Chondrocyte (in vitro differentiated cells): Measurements from ENCODE around the gene HGS. TPM values are rescaled to one million over a fixed set of nuclear protein-coding genes. Genes with fewer than 3 reads are reported as not detected.

ENCODE experiments used
- DNase-seq: peaks from one replicate; pipeline ENCODE4 v3.0.0; 2021; ENCODE audit warnings: mixed read lengths, low spot score
- H3K27ac Mint-ChIP-seq: one replicate; pipeline ENCODE4 v1.8.0; 2021; ENCODE audit warnings: mild to moderate bottlenecking, moderate library complexity, mixed read lengths; ENCODE audit not compliant: unreplicated experiment
- H3K27me3 Mint-ChIP-seq: 2 replicates; pipeline ENCODE4 v1.8.0; 2021; ENCODE audit warnings: low read depth, mixed read lengths
- H3K36me3 Mint-ChIP-seq: 2 replicates; pipeline ENCODE4 v1.8.0; 2021; ENCODE audit warnings: low read depth, mixed read lengths
- H3K4me1 Mint-ChIP-seq: 2 replicates; pipeline ENCODE4 v1.8.0; 2021; ENCODE audit warnings: low read depth, mild to moderate bottlenecking, mixed read lengths
- H3K4me3 Mint-ChIP-seq: one replicate; pipeline ENCODE4 v1.8.0; 2021; ENCODE audit warnings: mild to moderate bottlenecking, moderate library complexity, mixed read lengths; ENCODE audit not compliant: unreplicated experiment
- H3K9me3 Mint-ChIP-seq: 2 replicates; pipeline ENCODE4 v1.8.0; 2021; ENCODE audit warnings: low read depth, mixed read lengths
- total RNA-seq: library from RNA; stranded (reverse); gene quantifications from 3 replicates; pipeline ENCODE4 v1.2.1, GENCODE V29; 2021
- TF ChIP-seq, protein P1 (sequence below): fragments of 200-600 bp; sonication (generic); IDR thresholded peaks from 2 replicates; pipeline ENCODE4 v1.5.0; 2021; ENCODE audit warnings: antibody characterized with exemption, mild to moderate bottlenecking, moderate library complexity

The HGS gene
- total RNA-seq, 1 donor from 2014 or later = 87.4 TPM

DNA sequence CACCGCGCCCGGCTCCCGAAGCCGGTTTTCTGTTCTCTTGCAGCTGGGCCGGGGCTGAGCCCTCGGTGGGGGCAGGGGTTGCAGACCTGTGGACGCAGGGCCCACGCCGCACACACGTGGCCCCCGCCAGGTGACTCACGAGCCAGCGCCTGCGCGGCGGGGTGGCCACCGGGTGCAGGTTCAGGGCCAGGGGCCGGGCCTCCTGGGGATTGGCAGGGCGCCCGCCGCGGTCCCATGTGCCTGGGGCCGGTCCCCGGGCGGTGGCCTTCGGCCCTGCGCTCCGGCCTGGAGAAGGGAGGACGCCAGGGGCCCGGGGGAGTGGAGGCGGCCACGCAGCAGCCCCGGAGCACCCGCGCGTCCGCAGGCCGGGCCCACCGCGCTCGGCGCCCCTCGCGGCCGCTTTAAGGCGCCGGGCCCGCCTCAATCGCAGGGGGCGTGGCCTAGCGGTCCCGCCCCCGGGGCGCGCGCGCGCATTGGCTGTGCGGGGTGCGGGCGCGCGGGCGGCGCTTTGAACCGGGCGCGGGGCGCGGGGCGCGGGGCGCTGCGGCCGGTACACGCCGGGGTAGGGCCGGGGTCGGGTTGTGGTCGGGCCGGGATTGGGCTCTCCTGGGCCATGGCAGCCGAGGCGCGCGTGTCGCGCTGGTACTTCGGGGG lies 28.1 kb downstream of the HGS start, which contains the start of gene SLC25A10:
Gene SLC25A10 (plus strand): TSS at position 471 of the 654 bp plus-strand sequence. CDS start 143 bp downstream, at position 614.
- H3K36me3 Mint-ChIP-seq = peaks cover under 1% of the 10 kb centered on the region
- H3K27ac Mint-ChIP-seq = peak within 1 kb of the TSS; percentile 81
- no peaks in the 10 kb centered on the region for H3K27me3 Mint-ChIP-seq
- no peaks in the 10 kb centered on the region for H3K9me3 Mint-ChIP-seq
- peak within 1 kb of the TSS; percentile 76 for H3K4me3 Mint-ChIP-seq
- peaks cover 20% of the 10 kb centered on the region for H3K4me1 Mint-ChIP-seq
- no peak for DNase-seq
- TF ChIP-seq, protein P1, sequence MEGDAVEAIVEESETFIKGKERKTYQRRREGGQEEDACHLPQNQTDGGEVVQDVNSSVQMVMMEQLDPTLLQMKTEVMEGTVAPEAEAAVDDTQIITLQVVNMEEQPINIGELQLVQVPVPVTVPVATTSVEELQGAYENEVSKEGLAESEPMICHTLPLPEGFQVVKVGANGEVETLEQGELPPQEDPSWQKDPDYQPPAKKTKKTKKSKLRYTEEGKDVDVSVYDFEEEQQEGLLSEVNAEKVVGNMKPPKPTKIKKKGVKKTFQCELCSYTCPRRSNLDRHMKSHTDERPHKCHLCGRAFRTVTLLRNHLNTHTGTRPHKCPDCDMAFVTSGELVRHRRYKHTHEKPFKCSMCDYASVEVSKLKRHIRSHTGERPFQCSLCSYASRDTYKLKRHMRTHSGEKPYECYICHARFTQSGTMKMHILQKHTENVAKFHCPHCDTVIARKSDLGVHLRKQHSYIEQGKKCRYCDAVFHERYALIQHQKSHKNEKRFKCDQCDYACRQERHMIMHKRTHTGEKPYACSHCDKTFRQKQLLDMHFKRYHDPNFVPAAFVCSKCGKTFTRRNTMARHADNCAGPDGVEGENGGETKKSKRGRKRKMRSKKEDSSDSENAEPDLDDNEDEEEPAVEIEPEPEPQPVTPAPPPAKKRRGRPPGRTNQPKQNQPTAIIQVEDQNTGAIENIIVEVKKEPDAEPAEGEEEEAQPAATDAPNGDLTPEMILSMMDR = peak; percentile 19

DNA sequence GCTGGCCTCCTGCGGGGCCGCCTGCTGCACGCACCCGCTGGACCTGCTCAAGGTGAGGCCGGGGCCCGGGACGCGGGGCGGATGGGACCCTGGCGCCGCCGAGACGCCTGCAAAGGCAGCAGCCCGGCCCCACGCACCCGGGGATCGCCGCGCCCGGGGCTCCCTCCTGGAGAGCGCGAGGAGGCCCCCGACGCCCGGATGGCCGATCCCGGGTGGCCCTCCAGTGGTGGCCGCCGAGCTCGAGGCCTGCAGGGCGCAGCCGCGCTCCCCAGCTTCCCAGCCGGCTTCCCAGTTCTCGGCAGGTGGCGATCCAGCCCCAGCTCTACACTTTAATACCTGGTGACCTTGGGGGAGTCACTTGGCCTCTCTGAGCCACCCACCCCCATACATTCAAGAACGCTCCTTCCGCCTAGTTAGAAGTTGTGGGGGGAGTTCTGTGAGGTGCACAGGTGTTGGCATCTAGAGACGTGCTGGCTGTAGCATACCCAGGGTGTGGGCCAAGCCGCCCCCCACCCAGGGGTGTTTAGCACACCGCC lies 28.7 kb downstream of the HGS start:
- Mint-ChIP-seq H3K27me3 (no peaks in the 10 kb centered on the region), H3K27ac (peak overlapping the region; percentile 17), H3K9me3 (no peaks in the 10 kb centered on the region), H3K36me3 (no peaks in the 10 kb centered on the region), H3K4me3 (peak overlapping the region; percentile 76), H3K4me1 (peaks cover 20% of the 10 kb centered on the region)
- TF ChIP-seq, protein P1 = peak; percentile 36
- DNase-seq = no peak

DNA sequence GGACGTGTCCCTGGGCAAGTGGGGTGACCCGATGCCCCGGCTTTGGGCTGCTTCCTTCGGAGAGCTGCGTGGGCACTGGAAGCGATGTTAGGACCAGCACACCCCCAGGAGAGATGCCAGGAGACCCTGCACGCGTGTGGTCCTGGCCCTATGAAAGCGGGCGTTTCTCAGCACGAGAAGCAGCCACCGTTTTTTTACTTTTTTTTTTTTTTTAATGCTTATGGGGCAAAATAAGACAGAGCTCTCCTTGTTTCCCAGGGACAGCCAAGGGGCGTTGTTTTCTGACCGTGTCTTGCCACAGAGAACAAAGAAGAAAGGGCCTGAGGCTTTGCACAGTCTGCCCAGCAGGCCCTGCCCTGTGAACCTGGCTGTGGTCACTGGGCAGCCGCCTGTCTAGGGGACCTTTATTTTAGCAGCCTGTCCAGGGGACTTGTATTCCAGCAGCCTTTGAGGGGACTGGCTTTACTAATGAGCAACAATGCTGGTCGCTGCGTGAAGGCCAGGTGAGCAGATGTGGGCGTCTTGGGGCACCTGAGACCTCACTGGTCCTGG lies 29.3 kb downstream of the HGS start:
- Mint-ChIP-seq H3K27ac (peak overlapping the region; percentile 17), H3K4me1 (peaks cover 20% of the 10 kb centered on the region), H3K4me3 (peak overlapping the region; percentile 76), H3K36me3 (no peaks in the 10 kb centered on the region), H3K9me3 (no peaks in the 10 kb centered on the region), H3K27me3 (no peaks in the 10 kb centered on the region)
- TF ChIP-seq, protein P1 = no peak
- DNase-seq = no peak

DNA sequence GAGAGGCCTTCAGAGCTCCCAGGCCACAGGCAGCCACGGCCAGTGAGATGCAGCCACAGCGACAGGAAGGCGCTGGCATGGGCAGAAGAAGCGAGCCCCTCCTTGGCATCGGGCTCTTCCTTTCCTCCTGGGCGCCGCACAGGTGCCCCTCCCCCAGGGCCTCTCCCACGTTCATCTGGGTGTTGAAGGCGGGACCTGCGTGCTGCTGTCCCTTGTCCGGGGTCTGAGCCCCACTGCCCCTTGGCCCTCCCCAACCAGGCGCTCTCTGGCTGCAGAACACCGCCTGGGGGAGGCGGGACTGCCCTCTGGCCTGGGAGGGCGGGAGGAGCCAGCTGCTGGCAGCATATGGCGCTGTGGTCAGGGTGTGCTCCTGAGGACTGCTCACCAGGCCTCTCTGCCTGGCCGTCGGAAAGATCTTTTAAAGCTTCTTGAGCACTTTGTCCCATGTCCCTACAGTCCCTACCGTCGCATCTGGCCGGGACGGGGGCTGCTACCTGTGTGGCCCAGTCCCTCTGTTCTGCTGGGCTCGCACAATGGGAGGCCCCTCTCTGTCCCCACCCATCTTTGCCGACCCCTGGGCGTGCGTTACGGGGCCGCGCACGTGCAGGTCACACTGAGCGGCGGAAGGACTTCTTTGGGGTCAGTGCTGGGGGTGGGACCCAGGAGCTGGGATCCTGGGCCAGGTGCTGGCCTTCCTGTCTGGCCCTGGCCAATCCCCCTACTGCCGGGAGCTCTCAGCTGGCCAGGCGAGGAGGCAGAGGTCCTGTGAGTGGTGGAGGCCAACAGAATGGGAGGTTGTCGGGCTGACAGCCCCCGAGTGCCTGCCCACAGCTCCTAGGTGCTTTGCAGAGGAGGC lies 30.0 kb downstream of the HGS start:
- TF ChIP-seq, protein P1 = no peak
- Mint-ChIP-seq H3K4me1 (peaks cover 20% of the 10 kb centered on the region), H3K4me3 (peak overlapping the region; percentile 76), H3K27me3 (no peaks in the 10 kb centered on the region), H3K9me3 (no peaks in the 10 kb centered on the region), H3K27ac (no peak overlapping the region), H3K36me3 (no peaks in the 10 kb centered on the region)
- DNase-seq = no peak
